GM12873 (cell line): ENCODE measurements around the gene CRYBG1.

ENCODE experiments used
- CTCF ChIP-seq: IDR thresholded peaks from 2 replicates; pipeline ENCODE4 v1.5.1; 2012; ENCODE audit warnings: low read depth, mild to moderate bottlenecking, moderate library complexity, low read length, control low read depth; ENCODE audit not compliant: insufficient read depth; ENCODE audit errors: missing control alignments

Gene CRYBG1

DNA sequence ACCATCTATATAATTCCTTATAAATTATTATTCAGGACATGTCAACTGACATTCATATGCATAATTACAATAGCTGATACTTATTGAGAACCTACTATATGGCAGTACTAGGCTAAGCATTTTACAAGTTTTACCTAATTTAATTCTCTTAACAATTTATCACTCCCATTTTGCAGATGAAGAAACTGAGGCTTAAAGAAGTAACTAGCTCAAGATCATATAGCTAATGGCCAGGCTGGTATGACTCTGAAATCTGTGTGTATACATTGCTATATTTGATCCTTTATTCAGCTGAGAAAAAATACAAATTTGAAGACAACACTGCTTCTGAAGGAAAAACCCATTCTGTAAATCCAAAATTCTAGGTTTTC, 85.0 kb downstream of the CRYBG1 start:
- no peak for TF ChIP-seq CTCF

GRCh38 chr6:106446287-106446885, 85.9 kb downstream of the CRYBG1 start:
- peak; percentile 27 for TF ChIP-seq CTCF

DNA sequence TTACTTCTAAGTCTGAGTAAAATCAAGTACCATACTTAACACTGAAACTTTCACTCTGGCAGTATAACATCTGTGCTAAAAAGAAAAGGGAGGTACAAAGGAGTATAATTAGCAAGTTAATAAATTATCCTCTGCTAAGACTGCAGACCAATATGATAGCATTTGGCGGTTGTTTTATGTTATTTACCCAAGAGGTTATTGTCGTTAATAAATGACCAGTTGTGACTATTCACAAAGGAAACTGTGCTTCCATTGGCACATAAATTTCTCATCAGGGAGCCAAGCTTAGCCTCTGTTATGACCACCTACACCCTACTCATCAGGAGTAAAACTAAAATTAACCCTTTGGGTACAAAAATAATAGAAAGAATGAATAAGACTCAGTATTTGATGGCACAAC, 86.5 kb downstream of the CRYBG1 start:
- TF ChIP-seq CTCF, result no peak

DNA sequence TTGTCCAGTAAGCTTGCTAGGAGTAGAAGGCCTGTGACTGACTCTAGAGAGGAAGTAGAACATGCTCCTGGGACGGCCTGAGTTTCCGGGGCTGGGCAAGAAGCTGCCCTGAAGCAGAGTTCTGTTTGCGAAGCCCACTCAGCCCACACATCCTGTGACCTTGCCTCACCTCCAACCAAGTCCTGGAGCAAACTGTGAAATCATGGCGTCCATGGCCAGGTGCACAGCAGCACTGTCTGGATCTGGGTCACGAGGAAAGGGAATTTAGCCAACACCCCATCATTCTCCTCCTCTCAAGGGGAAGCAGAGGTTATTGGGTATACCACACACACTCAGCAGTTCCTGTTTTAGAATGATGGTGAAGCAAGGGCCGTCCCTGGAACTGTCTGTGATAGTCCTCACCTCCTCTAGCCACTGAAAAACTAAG, 87.5 kb downstream of the CRYBG1 start:
- no peak for TF ChIP-seq CTCF

DNA sequence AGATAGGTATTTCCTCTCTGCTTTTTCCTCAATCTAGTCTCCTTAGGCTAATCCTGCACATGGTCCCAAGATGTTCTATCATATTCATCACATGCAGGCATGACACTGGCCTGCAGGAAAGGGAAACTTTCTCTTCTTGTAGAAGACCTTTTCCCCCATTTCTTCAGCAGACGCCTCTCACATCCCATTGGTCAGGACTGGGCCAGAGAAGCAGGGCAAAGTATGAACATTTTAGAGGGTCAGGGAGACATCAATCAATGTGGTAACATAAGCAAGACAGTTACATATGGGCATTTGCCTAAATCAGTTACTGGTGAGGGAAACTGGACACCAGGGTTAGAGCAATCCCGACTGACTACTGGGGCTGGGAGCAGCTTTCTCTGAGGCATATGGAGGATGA, 90.1 kb downstream of the CRYBG1 start:
- TF ChIP-seq CTCF, result no peak

- TF ChIP-seq CTCF, result no peak
Measured at GRCh38 chr6:106451439-106451838, 90.9 kb downstream of the CRYBG1 start.

DNA sequence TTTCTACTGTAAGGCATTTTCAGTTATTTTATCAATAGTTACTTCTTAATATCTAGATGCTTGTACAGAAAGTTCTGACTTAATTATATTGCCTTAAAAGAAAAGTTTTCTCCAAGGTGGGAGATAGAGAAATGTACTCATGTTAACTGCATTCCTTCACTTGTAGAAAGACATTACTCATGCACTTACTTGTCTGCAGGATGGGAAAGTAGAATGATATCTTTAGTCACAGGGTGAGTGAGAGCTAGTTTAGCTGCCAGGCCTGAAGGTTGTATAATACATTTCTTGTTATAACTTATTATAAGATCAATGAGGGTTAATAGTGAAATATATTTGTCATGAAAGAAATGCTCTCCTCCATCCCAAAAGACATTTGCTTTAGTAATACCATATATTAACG, 92.1 kb downstream of the CRYBG1 start:
- TF ChIP-seq CTCF, result no peak
